Lung (tissue), 12 donors: Measurements from ENCODE around the gene MRPS2. TPM values are rescaled to one million over a fixed set of nuclear protein-coding genes. Genes with fewer than 3 reads are reported as not detected.

ENCODE experiments used
- ATAC-seq: fragments of 200-7000 bp; cut with Tn5 transposase; one replicate; pipeline ENCODE4 v1.9.1; 2020; ENCODE audit warnings: moderate number of reproducible peaks; ENCODE audit not compliant: insufficient read depth, low FRiP score
- DNase-seq, 3 donors: peaks; one replicate each; pipeline ENCODE4 v3.0.0-alpha.2; 2013 to 2017
- H3K27ac ChIP-seq, 2 donors: one replicate each; pipeline ENCODE4 v1.5.1; 2013; ENCODE audit warnings: mild to moderate bottlenecking in 2 of 2, moderate library complexity in 2 of 2, control low read depth in 1 of 2, inconsistent platforms in 1 of 2, low read depth in 1 of 2, low read length in 1 of 2
- H3K27me3 ChIP-seq, 3 donors: one replicate each; pipeline ENCODE4 v1.5.1; 2013; ENCODE audit warnings: low read length in 2 of 3; ENCODE audit not compliant: control insufficient read depth in 3 of 3, insufficient read depth in 3 of 3
- H3K36me3 ChIP-seq, 4 donors: one replicate each; pipeline ENCODE4 v1.5.1; 2013; ENCODE audit warnings: low read length in 4 of 4, mild to moderate bottlenecking in 1 of 4, moderate library complexity in 1 of 4; ENCODE audit not compliant: control insufficient read depth in 4 of 4, insufficient read depth in 4 of 4
- H3K4me1 ChIP-seq, 5 donors: one replicate each; pipeline ENCODE4 v1.5.1; 2013; ENCODE audit warnings: low read length in 5 of 5, mild to moderate bottlenecking in 2 of 5, moderate library complexity in 1 of 5; ENCODE audit not compliant: control insufficient read depth in 5 of 5, insufficient read depth in 5 of 5
- H3K4me3 ChIP-seq: one replicate; pipeline ENCODE4 v1.5.1; 2013; ENCODE audit warnings: mild to moderate bottlenecking, control low read depth, moderate library complexity
- H3K9ac ChIP-seq, 2 donors: one replicate each; pipeline ENCODE4 v1.5.1; 2013; ENCODE audit warnings: low read length in 2 of 2, control low read depth in 1 of 2; ENCODE audit not compliant: insufficient read depth in 1 of 2
- H3K9me3 ChIP-seq, 4 donors: one replicate each; pipeline ENCODE4 v1.5.1; 2013; ENCODE audit warnings: low read length in 3 of 4, mild to moderate bottlenecking in 1 of 4, moderate library complexity in 1 of 4; ENCODE audit not compliant: control insufficient read depth in 4 of 4, insufficient read depth in 3 of 4
- CTCF ChIP-seq: IDR thresholded peaks from 2 replicates; pipeline ENCODE4 v1.5.1; 2012; ENCODE audit warnings: mild to moderate bottlenecking; ENCODE audit errors: control extremely low read depth, extremely low read depth
- WGBS, 2 donors: extraction: QIAGEN DNeasy Blood & Tissue Kit; methylation state at CpG; one replicate each; pipeline ENCODE4 v1.1.7; 2013; 5-methylcytosine and 5-hydroxymethylcytosine counted together
- polyA plus RNA-seq, 2 donors: library from polyadenylated mRNA; stranded (reverse); fragments of 200-250 nt; gene quantifications; one replicate each; pipeline ENCODE4 v1.2.1, GENCODE V29; 2013
- total RNA-seq, 2 donors: library from RNA; depleted of rRNA in 1 of 2; stranded (reverse); fragments of >200 nt in 1 of 2; gene quantifications; one replicate each; pipeline ENCODE4 v1.2.1, GENCODE V29; 2014 to 2021
- donor health status: control.
- donor health status: control.
- donor health status: Bipolar disorder and iron deficiency.
- donor health status: healthy.
- donor health status: DM: yes; HTN: yes; CAD: no.

Gene MRPS2
- total and polyA plus RNA-seq, 4 donors, result 18.2 to 42.0 (median 31.8) TPM

- DNase-seq, result no peak
- peaks cover 0 to 4% (median 0%) of the 10 kb centered on the region in 3 donors for H3K27me3 ChIP-seq
Measured at GRCh38 chr9:135521608-135522095, 21.2 kb downstream of the MRPS2 start.

GRCh38 chr9:135522137-135522877, 21.8 kb downstream of the MRPS2 start:
- no peak for TF ChIP-seq CTCF
- H3K4me3 ChIP-seq, result no peak overlapping the region
- no peaks in the 10 kb centered on the region for H3K4me1 ChIP-seq
- 59 to 68% methylated on average over 16 of the region's 16 CpGs for WGBS, 2 donors
- no peak overlapping the region for H3K9ac ChIP-seq
- no peaks in the 10 kb centered on the region for H3K36me3 ChIP-seq
- DNase-seq (no peak), ATAC-seq (no peak)
- H3K27ac ChIP-seq, result no peak overlapping the region
- H3K27me3 ChIP-seq, result peaks cover 0 to 4% (median 0%) of the 10 kb centered on the region in 3 donors
- H3K9me3 ChIP-seq, result peaks cover 0 to 2% (median 0%) of the 10 kb centered on the region in 4 donors

More at GRCh38 chr9:135521608-135522095, 21.2 kb downstream of the MRPS2 start:
- H3K4me1 ChIP-seq, result no peaks in the 10 kb centered on the region
- H3K9ac ChIP-seq, result no peak overlapping the region
- H3K27ac ChIP-seq, result no peak overlapping the region
- H3K36me3 ChIP-seq, result no peaks in the 10 kb centered on the region
- H3K9me3 ChIP-seq, result peaks cover 0 to 2% (median 0%) of the 10 kb centered on the region in 4 donors
- no peak for ATAC-seq
- no peak for TF ChIP-seq CTCF
- 81 to 94% methylated on average over 9 to 11 of the region's 11 CpGs for WGBS, 2 donors
- no peak overlapping the region for H3K4me3 ChIP-seq

GRCh38 chr9:135522931-135523330, 22.4 kb downstream of the MRPS2 start:
- 70 to 80% methylated on average over 17 of the region's 17 CpGs for WGBS, 2 donors
- no peak for ATAC-seq
- TF ChIP-seq CTCF, result no peak
- no peak overlapping the region for H3K4me3 ChIP-seq
- H3K27me3 ChIP-seq, result peaks cover 0 to 4% (median 0%) of the 10 kb centered on the region in 3 donors
- H3K9ac ChIP-seq, result no peak overlapping the region
- no peak overlapping the region for H3K27ac ChIP-seq
- DNase-seq, result no peak
- peaks cover 0 to 2% (median 0%) of the 10 kb centered on the region in 4 donors for H3K9me3 ChIP-seq
- H3K36me3 ChIP-seq, result no peaks in the 10 kb centered on the region
- H3K4me1 ChIP-seq, result no peaks in the 10 kb centered on the region
